SKM-1 treated with dmso at 0.1 percent for 144 hours (cell line): ENCODE measurements around the gene SYNPO2L.
"Not testable (repeated sequence)": the region's sequence is repeated elsewhere in the genome, so short reads cannot be mapped to it uniquely, and the experiment has no call there.

Experiments used
- DNase-seq: peaks from one replicate; lab custom pipeline; 2025; ENCODE audit not compliant: unreplicated experiment; lab: John Stamatoyannopoulos, UW

SYNPO2L gene

GRCh38 chr10:73620974-73621373 lies 34.9 kb downstream of the SYNPO2L start:
- DNase-seq = not testable (repeated sequence)

- DNase-seq = not testable (repeated sequence)
These were observed 38.7 kb downstream of the SYNPO2L start for GRCh38 chr10:73617143-73617542.

DNA sequence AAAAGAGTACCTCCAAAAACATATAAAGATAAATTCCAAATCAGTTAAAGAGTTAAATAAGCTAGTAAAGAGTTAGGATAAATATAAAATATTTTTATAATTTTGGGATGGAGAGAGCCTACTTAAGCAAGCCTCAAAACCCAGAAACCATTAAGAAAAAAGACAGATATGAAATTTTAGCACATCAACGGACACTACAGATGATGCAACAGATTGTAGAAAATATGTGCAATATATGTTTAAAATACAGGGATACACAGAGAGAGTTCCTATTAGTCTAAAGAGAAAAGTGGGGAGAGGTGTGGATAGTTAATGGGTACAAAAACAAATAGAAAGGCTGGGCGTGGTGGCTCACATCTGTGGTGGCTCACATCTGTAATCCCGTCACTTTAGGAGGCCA lies 41.1 kb downstream of the SYNPO2L start:
- no peak for DNase-seq

- no peak for DNase-seq
These were observed 46.7 kb downstream of the SYNPO2L start for GRCh38 chr10:73609116-73609515.

DNA sequence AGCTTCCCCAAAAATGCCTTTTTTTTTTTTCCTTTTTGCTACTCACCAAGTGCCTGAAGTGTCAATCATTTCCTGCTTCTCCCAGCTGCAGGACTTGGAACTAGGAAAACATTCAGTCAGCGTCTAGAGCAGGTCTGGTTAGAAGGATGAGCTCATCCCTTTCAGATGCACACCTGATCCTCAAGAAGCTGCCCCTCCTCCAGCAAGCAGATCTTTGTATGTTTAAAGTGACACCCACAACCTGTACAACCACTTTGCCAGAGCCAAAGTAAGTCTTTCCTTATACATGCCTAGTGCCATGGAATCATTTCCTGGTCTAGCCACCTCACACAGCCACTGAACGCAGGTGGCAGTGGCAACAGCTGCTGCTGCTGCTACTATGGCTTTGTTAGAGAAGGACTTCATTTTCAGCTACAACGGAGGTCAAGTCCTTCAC lies 54.3 kb downstream of the SYNPO2L start:
- no peak for DNase-seq

DNA sequence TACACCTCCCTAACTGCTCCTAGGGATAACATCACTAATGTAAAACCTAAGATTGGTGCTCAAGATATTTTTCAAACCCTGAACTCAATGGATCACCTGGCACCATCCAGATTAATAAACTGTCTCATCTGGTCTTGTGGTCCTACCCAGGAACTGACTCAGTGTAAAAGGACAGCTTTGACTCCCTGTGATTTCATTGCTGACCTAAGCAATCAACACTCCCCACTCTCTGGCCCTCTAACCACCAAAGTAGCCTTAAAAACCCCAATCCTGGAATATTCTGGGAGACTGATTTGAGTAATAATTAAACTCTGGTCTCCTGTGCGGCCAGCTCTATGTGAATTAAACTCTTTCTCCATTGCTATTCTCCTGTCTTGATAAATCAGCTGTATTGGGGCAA lies 58.5 kb downstream of the SYNPO2L start:
- no peak for DNase-seq
